HepG2 (cell line): Measurements from ENCODE around the gene ZDHHC18. TPM values are rescaled to one million over a fixed set of nuclear protein-coding genes. Genes with fewer than 3 reads are reported as not detected.

ENCODE experiments used
- ASH2L ChIP-seq: fragments of 300-600, 200-600 bp; sonication (generic); IDR thresholded peaks from 2 replicates; pipeline ENCODE4 v1.7.0; 2017; ENCODE audit warnings: low read depth, mild to moderate bottlenecking, moderate library complexity, mixed read lengths, low read length; ENCODE audit not compliant: insufficient read length
- DRAP1 ChIP-seq: IDR thresholded peaks from 2 replicates; pipeline ENCODE4 v1.6.1; 2016; ENCODE audit warnings: missing genetic modification reagents, missing compliant biosample characterization
- HBP1 ChIP-seq: IDR thresholded peaks from 2 replicates; pipeline ENCODE4 v1.6.1; 2016; ENCODE audit warnings: low read depth, control low read depth
- HMGXB4 ChIP-seq, 2 experiments: sonication (generic) in 1 of 2; formaldehyde crosslinking in 1 of 2; IDR thresholded peaks; 2 replicates each; pipeline versions ENCODE4 v1.4.0 to v1.6.1; 2018 to 2020; ENCODE audit warnings: missing genetic modification reagents in 2 of 2, borderline replicate concordance in 1 of 2, low read depth in 1 of 2, mild to moderate bottlenecking in 1 of 2, missing biosample characterization in 1 of 2
- HOXA7 ChIP-seq: sonication (generic); formaldehyde crosslinking; IDR thresholded peaks from 2 replicates; pipeline ENCODE4 v1.8.1; 2022; ENCODE audit warnings: mild to moderate bottlenecking, missing genetic modification reagents, moderate library complexity
- NCOA1 ChIP-seq: sonication (generic); formaldehyde crosslinking; IDR thresholded peaks from 2 replicates; pipeline ENCODE4 v1.9.0; 2021; ENCODE audit warnings: missing genetic modification reagents
- NFYB ChIP-seq: sonication (generic); formaldehyde crosslinking; IDR thresholded peaks from 2 replicates; pipeline ENCODE4 v1.4.0; 2020; ENCODE audit warnings: missing genetic modification reagents
- NR0B2 ChIP-seq: sonication (generic); formaldehyde crosslinking; IDR thresholded peaks from 2 replicates; pipeline ENCODE4 v1.4.0; 2020; ENCODE audit warnings: mild to moderate bottlenecking, missing genetic modification reagents
- PHF8 ChIP-seq: sonication (generic); formaldehyde crosslinking; IDR thresholded peaks from 2 replicates; pipeline ENCODE4 v1.5.0; 2020; ENCODE audit warnings: missing genetic modification reagents
- RARA ChIP-seq: IDR thresholded peaks from 2 replicates; pipeline ENCODE4 v1.6.1; 2016; ENCODE audit warnings: missing genetic modification reagents, missing compliant biosample characterization
- TMF1 ChIP-seq: sonication (generic); formaldehyde crosslinking; IDR thresholded peaks from 2 replicates; pipeline ENCODE4 v1.8.1; 2022; ENCODE audit warnings: low read depth, missing genetic modification reagents
- ZBTB2 ChIP-seq: sonication (generic); formaldehyde crosslinking; IDR thresholded peaks from 2 replicates; pipeline ENCODE4 v1.8.0; 2022; ENCODE audit warnings: low read depth, missing genetic modification reagents
- ZHX1 ChIP-seq: sonication (generic); formaldehyde crosslinking; IDR thresholded peaks from 2 replicates; pipeline ENCODE4 v1.8.1; 2022; ENCODE audit warnings: low read depth, mild to moderate bottlenecking, missing genetic modification reagents
- ZNF33A ChIP-seq: sonication (generic); formaldehyde crosslinking; IDR thresholded peaks from 2 replicates; pipeline ENCODE4 v1.5.1; 2020; ENCODE audit warnings: missing genetic modification reagents, mild to moderate bottlenecking, moderate library complexity, borderline replicate concordance
- ZNF512 ChIP-seq: sonication (generic); formaldehyde crosslinking; IDR thresholded peaks from 2 replicates; pipeline ENCODE4 v1.4.0; 2020; ENCODE audit warnings: mild to moderate bottlenecking, missing genetic modification reagents
- ZSCAN29 ChIP-seq: sonication (generic); formaldehyde crosslinking; conservative IDR thresholded peaks from 2 replicates; pipeline ENCODE4 v1.4.0; 2020; ENCODE audit warnings: mild to moderate bottlenecking, missing genetic modification reagents
- polyA plus RNA-seq, 8 experiments: library from polyadenylated mRNA; depleted of rRNA in 3 of 8; stranded (reverse) in 7 of 8; unstranded in 1 of 8; fragments of >200 nt; fragmentation: Illumina TruSeq in 4 of 8; extraction: Trizol in 4 of 8; gene quantifications; 2 replicates each; pipeline versions ENCODE4 v1.2.1 to v1.2.3, GENCODE V29; 2011 to 2016; ENCODE audit warnings: low read depth in 4 of 8, missing spikeins in 1 of 8, mixed read lengths in 1 of 8; ENCODE audit not compliant: insufficient read depth in 1 of 8
- total RNA-seq, 5 experiments: library from RNA; depleted of rRNA; stranded (reverse); fragments of >200 nt; fragmentation: Illumina TruSeq; extraction: Trizol; gene quantifications; 2 replicates each; pipeline ENCODE4 v1.2.3, GENCODE V29; 2016; ENCODE audit warnings: low read depth in 1 of 5

ZDHHC18 gene
- total and polyA plus RNA-seq, 2 of the 13 experiments (the other 11 are each of a cell fraction or from before 2014, with no cell fraction given), result 13.2 to 35.3 TPM

GRCh38 chr1:26900001-26900814, 73.7 kb downstream of the ZDHHC18 start, which contains the start of gene GPATCH3 (continued):
- peak; percentile 64 to 88; a peak in 3 of 4 replicates for TF ChIP-seq HMGXB4 (CRISPR knock-in tag; IDR thresholded peaks at IDR 0.05; ENCODE audit: borderline replicate concordance in 1 of 2, low read depth in 1 of 2)
- peak; percentile 89 for TF ChIP-seq DRAP1 (CRISPR knock-in tag)
- 0 out of 2 replicates have a peak, but pooled peaks have one; percentile 44 for TF ChIP-seq ZBTB2 (CRISPR knock-in tag)
- 0 out of 2 replicates have a peak, but pooled peaks have one; percentile 51 for TF ChIP-seq ZSCAN29
- TF ChIP-seq RARA (CRISPR knock-in tag), result peak; percentile 28; the same call in 1 of the 2 replicates
- TF ChIP-seq ZNF512, result no peak
- TF ChIP-seq NCOA1 (CRISPR knock-in tag), result 0 out of 2 replicates have a peak, but pooled peaks have one; percentile 18
- TF ChIP-seq NFYB (CRISPR knock-in tag), result 0 out of 2 replicates have a peak, but pooled peaks have one; percentile 11
- peak; percentile 45; the same call in 1 of the 2 replicates for TF ChIP-seq NR0B2 (CRISPR knock-in tag)
- 0 out of 2 replicates have a peak, but pooled peaks have one; percentile 54 for TF ChIP-seq ZHX1 (CRISPR knock-in tag)
- peak; percentile 93 for TF ChIP-seq ASH2L
- peak; percentile 90 for TF ChIP-seq PHF8 (CRISPR knock-in tag)
- TF ChIP-seq ZNF33A (CRISPR knock-in tag), result 0 out of 2 replicates have a peak, but pooled peaks have one; percentile 37
- TF ChIP-seq HOXA7 (CRISPR knock-in tag), result no peak
- TF ChIP-seq TMF1 (CRISPR knock-in tag), result peak; percentile 82; the same call in 1 of the 2 replicates
- TF ChIP-seq HBP1 (CRISPR knock-in tag), result peak; percentile 78; the same call in 1 of the 2 replicates
